Activated T-cell treated with anti-CD3 and anti-CD28 coated beads, Interleukin-2, amount 50 U/mL, for 72 hours (primary cell): Measurements from ENCODE around the gene PPARA. TPM values are rescaled to one million over a fixed set of nuclear protein-coding genes. Genes with fewer than 3 reads are reported as not detected.
"Not testable (repeated sequence)": the region's sequence is repeated elsewhere in the genome, so short reads cannot be mapped to it uniquely, and the experiment has no call there.

Source experiments
- ATAC-seq, 2 donors: fragments of 150-1000 bp; cut with Tn5 transposase; replicated peaks in 1 of 2; 2 replicates each; pipeline ENCODE4 v1.10.0; 2021; ENCODE audit warnings: moderate library complexity in 2 of 2, mild to moderate bottlenecking in 1 of 2
- DNase-seq, 2 donors: peaks; one replicate each; pipeline ENCODE4 v3.0.0; 2021 to 2022; ENCODE audit warnings: mixed read lengths in 1 of 2
- H3K27ac Mint-ChIP-seq: one replicate; pipeline ENCODE4 v1.8.0; 2022; ENCODE audit warnings: mild to moderate bottlenecking, moderate library complexity, mixed read lengths
- H3K27me3 Mint-ChIP-seq: one replicate; pipeline ENCODE4 v1.8.0; 2022; ENCODE audit warnings: low read depth, mixed read lengths
- H3K36me3 Mint-ChIP-seq, 2 donors: one replicate each; pipeline ENCODE4 v1.8.0; 2022; ENCODE audit warnings: mixed read lengths in 2 of 2, mild to moderate bottlenecking in 1 of 2; ENCODE audit not compliant: insufficient read depth in 2 of 2
- H3K4me1 Mint-ChIP-seq: one replicate; pipeline ENCODE4 v1.8.0; 2022; ENCODE audit warnings: low read depth, mixed read lengths
- H3K4me3 Mint-ChIP-seq, 2 donors: one replicate each; pipeline ENCODE4 v1.8.0; 2022; ENCODE audit warnings: mild to moderate bottlenecking in 2 of 2, mixed read lengths in 2 of 2, moderate library complexity in 2 of 2
- H3K9me3 Mint-ChIP-seq, 2 donors: one replicate each; pipeline ENCODE4 v1.8.0; 2022; ENCODE audit warnings: mixed read lengths in 2 of 2
- total RNA-seq, 2 donors: library from RNA; stranded (reverse); gene quantifications; one replicate each; pipeline ENCODE4 v1.2.3, GENCODE V29; 2022

The PPARA gene
- total RNA-seq, 2 donors from 2014 or later: 14.8 to 16.6 TPM

DNA sequence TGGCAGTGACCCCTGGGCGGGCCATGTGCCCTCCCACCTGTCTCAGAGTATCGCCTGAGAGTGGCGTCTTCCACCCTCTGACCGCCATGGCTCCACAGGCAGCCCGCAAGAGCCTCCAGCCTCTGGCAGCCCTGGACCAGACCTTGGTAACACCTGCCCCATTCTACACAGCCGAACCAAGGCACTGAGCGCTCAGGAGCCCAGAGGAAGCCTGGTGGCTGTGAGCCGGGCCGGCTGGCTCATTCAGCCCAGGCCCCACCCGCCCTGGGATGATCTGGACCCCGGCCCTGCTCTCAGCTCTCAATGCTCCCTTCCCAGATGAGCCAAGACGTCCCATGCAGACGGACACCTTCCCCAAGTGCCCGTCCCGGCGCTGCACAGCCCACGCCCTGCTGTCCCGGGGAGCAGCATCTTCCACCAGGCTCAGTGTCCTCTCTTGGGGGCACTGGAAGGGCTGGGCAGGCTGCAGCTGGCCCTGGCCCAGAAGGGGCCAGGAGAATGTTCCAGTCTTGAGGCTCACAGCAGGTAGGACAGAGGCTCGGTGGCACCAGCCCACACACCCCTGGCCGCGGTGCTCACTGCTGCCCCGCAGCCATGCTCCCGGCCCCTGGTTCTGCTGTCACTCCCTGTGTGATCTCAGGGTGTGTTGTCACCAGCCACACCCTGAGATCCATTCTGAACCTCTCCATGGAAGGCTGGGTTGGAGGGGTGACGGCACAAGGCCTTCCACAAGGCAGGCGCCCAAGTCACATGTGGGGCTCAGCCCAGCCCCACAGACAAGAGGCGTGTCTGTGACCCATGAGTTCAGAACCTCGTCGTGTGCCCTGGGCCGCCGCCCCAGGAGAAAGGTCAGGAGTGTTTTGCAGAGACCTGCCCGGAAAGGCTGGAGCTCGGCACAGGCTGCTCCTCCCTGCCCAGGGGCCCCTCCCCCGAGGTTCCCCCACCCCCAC, 24.2 kb upstream of the PPARA start:
- Mint-ChIP-seq H3K4me3 (no peak overlapping the region), H3K27me3 (no peaks in the 10 kb centered on the region), H3K4me1 (no peaks in the 10 kb centered on the region), H3K36me3 (no peaks in the 10 kb centered on the region), H3K27ac (no peak overlapping the region), H3K9me3 (no peaks in the 10 kb centered on the region)
- ATAC-seq (no peak), DNase-seq (no peak)

- no peak for ATAC-seq
- H3K4me3 Mint-ChIP-seq: no peak overlapping the region
- no peaks in the 10 kb centered on the region for H3K36me3 Mint-ChIP-seq
- H3K27me3 Mint-ChIP-seq: no peaks in the 10 kb centered on the region
- no peak overlapping the region for H3K27ac Mint-ChIP-seq
- no peaks in the 10 kb centered on the region for H3K9me3 Mint-ChIP-seq
- no peaks in the 10 kb centered on the region for H3K4me1 Mint-ChIP-seq
- no peak for DNase-seq
Observed at GRCh38 chr22:46126853-46127385, 23.4 kb upstream of the PPARA start.

DNA sequence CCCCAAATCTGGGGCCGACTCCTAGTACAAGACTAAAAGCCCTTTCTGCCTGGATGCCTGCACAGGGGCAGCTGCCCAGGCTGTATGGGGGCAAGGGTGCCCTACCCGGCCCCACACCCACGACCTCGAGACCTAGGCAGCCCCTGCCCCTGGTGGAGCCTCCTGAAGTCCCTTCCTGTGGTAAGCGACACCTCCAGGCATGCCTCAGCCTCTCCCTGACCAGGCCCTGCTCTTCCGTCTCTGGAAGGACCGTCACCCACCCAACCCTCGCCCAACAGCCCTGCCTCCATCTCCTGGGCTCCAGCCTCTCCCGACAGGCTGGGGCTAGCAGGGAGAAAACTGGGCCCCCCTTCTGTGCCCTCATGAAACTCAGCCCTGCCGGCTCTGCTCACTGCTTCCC, 22.8 kb upstream of the PPARA start:
- Mint-ChIP-seq H3K9me3 (no peaks in the 10 kb centered on the region), H3K36me3 (no peaks in the 10 kb centered on the region), H3K4me3 (no peak overlapping the region), H3K4me1 (no peaks in the 10 kb centered on the region), H3K27ac (no peak overlapping the region), H3K27me3 (no peaks in the 10 kb centered on the region)
- ATAC-seq (no peak), DNase-seq (no peak)

- DNase-seq: no peak
- no peaks in the 10 kb centered on the region for H3K27me3 Mint-ChIP-seq
- H3K27ac Mint-ChIP-seq: no peak overlapping the region
- no peaks in the 10 kb centered on the region for H3K36me3 Mint-ChIP-seq
- no peaks in the 10 kb centered on the region for H3K9me3 Mint-ChIP-seq
- no peaks in the 10 kb centered on the region for H3K4me1 Mint-ChIP-seq
- H3K4me3 Mint-ChIP-seq: no peak overlapping the region
- no peak for ATAC-seq
Observed at GRCh38 chr22:46128606-46129005, 21.7 kb upstream of the PPARA start.

- DNase-seq (no peak), ATAC-seq (no peak)
- H3K27ac Mint-ChIP-seq: no peak overlapping the region
- H3K36me3 Mint-ChIP-seq: no peaks in the 10 kb centered on the region
- H3K9me3 Mint-ChIP-seq: no peaks in the 10 kb centered on the region
- H3K27me3 Mint-ChIP-seq: no peaks in the 10 kb centered on the region
- H3K4me3 Mint-ChIP-seq: no peak overlapping the region
- no peaks in the 10 kb centered on the region for H3K4me1 Mint-ChIP-seq
Observed at GRCh38 chr22:46129390-46130041, 20.8 kb upstream of the PPARA start.

DNA sequence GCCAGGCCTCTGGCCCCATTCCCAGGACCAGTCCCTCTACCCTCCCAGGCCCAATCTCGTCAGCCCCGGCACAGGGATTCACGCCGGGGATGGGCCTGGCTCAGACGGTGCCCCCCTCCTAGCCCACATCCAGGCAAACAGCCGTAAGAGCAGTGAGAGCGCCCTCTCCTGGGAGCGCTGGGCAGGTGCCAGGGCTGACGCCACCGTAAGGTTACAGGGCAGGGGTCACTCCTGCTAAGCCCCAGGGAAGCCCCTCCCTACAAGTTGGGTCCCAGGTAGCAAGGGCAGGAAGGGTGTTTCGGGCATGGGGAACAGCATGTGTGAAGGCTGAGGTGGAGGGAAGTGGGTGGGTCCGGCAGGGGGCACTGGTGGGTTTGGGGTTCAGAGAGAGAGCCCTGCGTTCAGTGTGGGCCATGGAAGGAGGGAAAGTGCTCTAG, 19.2 kb upstream of the PPARA start:
- no peaks in the 10 kb centered on the region for H3K27me3 Mint-ChIP-seq
- no peak overlapping the region for H3K4me3 Mint-ChIP-seq
- DNase-seq (no peak), ATAC-seq (no peak)
- H3K36me3 Mint-ChIP-seq: no peaks in the 10 kb centered on the region
- H3K27ac Mint-ChIP-seq: no peak overlapping the region
- no peaks in the 10 kb centered on the region for H3K4me1 Mint-ChIP-seq
- H3K9me3 Mint-ChIP-seq: no peaks in the 10 kb centered on the region

- not testable (repeated sequence) for H3K27me3 Mint-ChIP-seq
Observed at GRCh38 chr22:46132193-46132829, 18.0 kb upstream of the PPARA start.

GRCh38 chr22:46132830-46133587, 17.3 kb upstream of the PPARA start:
- Mint-ChIP-seq H3K4me1 (no peaks in the 10 kb centered on the region), H3K27me3 (no peaks in the 10 kb centered on the region), H3K27ac (no peak overlapping the region), H3K36me3 (no peaks in the 10 kb centered on the region), H3K9me3 (no peaks in the 10 kb centered on the region), H3K4me3 (no peak overlapping the region)
- ATAC-seq (no peak), DNase-seq (no peak)

More at GRCh38 chr22:46132193-46132829, 18.0 kb upstream of the PPARA start:
- not testable (repeated sequence) for DNase-seq, H3K9me3 Mint-ChIP-seq, H3K4me1 Mint-ChIP-seq, H3K36me3 Mint-ChIP-seq, H3K27ac Mint-ChIP-seq, H3K4me3 Mint-ChIP-seq
- ATAC-seq: peak in 1 of 2 donors; percentile 21

DNA sequence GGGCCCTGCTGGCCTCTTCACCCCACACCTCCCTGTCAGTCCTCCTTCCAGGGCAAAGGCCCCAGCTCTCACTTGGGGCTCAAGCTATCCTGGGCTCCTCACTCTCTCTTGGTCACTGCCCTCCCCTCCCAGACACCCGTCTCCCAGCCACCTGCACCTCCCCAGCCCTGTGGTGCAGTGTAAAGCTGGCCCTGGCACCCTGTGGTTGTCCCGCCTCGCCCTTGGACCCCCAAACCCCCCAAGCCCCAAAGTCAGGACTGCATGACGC, 16.8 kb upstream of the PPARA start:
- no peak overlapping the region for H3K27ac Mint-ChIP-seq
- no peak for DNase-seq
- no peaks in the 10 kb centered on the region for H3K36me3 Mint-ChIP-seq
- H3K4me1 Mint-ChIP-seq: no peaks in the 10 kb centered on the region
- no peaks in the 10 kb centered on the region for H3K9me3 Mint-ChIP-seq
- no peaks in the 10 kb centered on the region for H3K27me3 Mint-ChIP-seq
- H3K4me3 Mint-ChIP-seq: no peak overlapping the region
- ATAC-seq: no peak

DNA sequence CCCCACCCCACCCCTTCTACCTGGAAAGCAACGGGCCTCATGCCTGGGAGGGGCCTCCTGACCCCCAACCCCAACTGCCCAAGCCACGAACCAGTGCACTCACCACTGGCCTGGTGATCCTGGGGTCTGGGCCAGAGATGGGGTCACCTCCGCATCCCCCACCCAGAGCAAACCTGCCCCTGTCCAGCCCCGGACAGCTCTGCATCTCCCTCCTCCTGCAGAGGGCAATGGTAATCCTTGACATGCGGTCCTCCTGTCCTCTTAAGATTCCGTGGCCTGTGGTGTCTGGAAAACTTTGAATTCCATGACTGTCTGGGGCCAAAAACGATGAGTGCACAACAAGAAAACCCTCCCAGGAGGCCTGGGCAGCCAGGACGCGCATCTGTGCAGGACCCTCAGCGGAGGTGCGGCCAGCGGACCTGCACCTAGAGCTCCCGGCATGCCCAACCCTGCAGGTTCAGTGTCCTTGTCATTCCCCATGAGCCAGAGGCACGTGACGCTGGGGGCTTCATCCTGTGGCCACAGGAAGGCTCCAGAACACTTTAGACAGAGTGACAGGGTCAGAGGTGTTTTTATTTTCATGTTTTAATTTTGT, 16.1 kb upstream of the PPARA start:
- DNase-seq (no peak), ATAC-seq (no peak)
- Mint-ChIP-seq H3K36me3 (no peaks in the 10 kb centered on the region), H3K4me3 (no peak overlapping the region), H3K9me3 (no peaks in the 10 kb centered on the region), H3K27ac (no peak overlapping the region), H3K4me1 (no peaks in the 10 kb centered on the region), H3K27me3 (no peaks in the 10 kb centered on the region)

DNA sequence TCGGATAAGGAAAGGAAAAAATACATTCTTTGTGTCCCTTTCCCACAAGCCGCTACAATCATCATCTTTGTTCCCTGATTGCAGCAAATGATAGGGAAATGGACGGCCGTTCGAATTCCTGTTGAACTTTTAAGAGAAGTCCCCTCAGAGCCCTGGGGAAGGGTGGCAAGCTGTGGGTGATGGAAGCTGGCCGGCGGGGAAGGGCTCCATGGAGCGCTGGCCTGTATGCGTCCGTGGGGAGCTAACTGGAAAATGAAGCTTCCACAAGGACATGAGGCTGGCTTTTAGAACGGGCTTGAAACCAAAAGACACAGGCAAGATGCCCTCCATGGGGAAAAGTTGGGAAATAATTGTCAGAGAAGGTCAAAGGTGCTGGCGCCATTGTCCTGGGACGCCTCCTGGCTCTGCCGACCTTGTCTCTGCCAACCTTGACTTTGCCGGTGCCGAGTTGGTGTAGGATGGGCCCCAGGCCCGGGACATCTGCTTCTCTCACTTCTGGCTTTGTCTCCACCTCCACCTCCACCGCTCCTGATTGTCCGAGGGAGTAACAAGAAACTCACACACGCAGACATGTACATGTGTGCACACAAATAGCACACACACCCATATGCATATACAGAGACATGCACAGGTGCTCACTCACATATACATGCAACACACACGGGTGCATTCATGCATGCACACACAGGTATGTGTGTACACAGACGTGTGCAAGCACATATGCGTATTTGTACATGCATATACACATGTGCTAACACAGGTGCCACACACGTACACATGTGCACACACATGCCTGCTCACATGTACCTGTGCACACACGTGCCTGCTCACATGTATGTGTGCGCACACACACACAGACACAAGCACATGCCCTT, 14.5 kb upstream of the PPARA start:
- Mint-ChIP-seq H3K9me3 (no peaks in the 10 kb centered on the region), H3K4me3 (no peak overlapping the region), H3K27ac (no peak overlapping the region), H3K36me3 (no peaks in the 10 kb centered on the region), H3K27me3 (no peaks in the 10 kb centered on the region), H3K4me1 (no peaks in the 10 kb centered on the region)
- no peak for ATAC-seq
- DNase-seq: no peak
